Activated T-helper 9 cell treated with anti-CD3 and anti-CD28 coated beads, Interleukin-2, amount 50 U/mL, for 16 hours (primary cell): ENCODE data around the gene CPT1B.

ENCODE experiments used
- DNase-seq: peaks from one replicate; pipeline ENCODE4 v3.0.0-alpha.2; 2020; ENCODE audit warnings: low read depth

CPT1B gene

DNA sequence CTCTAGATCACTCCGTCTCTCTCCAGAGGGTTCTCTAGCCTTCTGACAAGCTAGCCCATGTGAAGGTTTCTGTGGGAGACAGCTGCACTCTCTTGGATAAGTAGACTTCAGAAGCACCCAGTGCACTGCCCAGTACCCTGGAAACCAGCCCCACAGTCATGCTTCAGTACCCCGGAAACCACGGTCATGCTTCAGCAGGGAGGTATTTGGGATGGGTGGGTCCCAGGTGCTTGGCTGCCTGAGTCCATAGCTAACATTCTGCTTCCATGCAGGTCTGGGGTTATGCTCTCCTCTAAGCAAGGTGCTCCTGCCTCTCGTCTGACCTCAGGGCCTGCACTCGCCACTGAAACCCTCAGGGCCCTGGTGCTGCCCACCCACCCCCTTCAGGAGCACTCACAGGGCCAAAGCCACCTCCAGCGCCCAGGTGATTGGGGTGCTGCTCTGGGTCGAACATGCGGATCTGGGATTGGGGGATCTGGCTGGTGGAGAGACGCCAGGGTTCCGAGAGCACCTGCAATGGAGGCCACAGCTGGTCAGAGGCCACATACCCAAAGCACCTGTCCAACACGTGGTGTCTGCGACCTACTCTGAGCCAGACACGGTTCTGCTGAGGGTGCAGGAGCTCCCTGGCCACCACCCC is 8.2 kb downstream of the CPT1B start:
- no peak for DNase-seq

DNA sequence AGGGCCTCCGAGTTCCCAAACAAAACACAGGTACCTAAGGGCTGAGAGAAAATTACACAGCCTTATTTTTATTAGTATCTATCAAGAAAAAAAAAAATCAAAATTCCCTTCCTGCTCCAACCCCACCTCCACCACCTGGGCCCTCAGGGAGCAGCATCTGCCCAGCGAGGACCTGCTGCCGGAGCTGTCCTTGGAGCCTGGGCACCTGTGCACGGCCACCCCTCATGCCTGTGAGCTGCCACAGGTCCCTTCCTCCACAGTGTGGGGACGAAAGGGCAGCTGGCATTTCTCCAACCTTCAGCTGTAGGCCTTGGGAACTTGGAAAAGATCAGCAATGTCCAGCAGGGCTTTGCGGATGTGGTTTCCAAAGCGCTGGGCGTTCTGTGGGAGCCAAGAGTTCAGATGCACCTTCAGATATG is 9.2 kb downstream of the CPT1B start:
- no peak for DNase-seq

DNA sequence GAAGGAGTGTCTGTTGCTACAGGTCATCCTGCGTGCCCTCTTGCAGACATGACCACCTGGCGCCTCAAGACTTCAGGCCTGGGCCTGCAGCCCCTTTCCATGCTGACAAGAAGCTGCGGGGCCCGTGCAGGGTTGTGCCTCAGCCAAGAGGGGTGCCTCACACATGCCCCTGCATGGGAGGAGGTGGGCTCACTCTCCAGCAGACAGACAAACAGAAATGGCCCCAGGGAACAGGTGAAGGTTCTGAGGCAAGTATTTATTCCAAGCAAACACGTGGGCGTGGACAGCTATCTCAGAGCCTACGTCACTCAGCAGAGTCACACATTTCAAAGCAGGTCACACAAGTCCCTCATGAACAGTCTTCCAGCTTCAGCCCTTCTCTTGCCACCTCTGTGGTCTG is 9.6 kb downstream of the CPT1B start:
- no peak for DNase-seq

DNA sequence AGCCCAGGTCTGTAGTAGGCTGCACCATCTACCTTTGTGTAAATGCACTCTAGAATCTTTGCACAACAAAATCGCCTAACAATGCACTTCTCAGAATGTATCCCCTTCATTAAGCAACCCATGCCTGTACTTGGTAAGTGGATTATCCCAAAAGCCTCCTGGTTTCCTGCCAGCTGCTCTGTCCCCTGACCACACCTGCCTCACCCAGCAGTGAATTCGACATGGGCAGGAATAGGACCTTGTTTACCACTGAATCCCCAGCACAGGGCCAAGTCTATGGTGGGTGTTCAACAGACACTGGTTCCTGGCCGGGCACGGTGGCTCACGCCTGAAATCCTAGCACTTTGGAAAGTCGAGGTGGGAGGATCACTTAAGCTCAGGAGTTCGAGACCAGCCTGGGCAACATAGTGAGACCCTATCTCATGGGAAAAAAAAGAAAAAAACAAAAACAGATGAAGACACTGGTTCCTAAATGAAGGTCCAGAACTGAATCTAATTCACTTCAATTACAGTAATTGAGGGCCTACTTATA is 10.4 kb downstream of the CPT1B start:
- DNase-seq = no peak

DNA sequence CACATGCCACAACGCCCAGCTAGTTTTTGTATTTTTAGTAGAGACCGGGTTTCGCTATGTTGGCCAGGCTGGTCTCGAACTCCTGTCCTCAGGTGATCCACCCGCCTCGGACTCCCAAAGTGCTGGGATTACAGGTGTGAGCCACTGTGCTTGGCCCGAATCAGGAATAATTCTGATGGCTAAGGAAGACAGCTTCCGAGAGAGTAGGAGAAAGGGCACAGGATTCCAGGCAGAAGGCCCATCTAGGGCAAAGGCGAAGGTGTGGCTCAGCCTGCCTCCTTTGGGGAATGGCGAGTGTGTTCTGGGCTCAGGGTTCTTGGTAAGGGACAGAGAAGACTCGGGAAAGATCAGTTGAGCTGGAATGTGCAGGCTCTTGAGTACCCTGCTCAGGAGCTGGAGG is 13.9 kb downstream of the CPT1B start:
- no peak for DNase-seq

DNA sequence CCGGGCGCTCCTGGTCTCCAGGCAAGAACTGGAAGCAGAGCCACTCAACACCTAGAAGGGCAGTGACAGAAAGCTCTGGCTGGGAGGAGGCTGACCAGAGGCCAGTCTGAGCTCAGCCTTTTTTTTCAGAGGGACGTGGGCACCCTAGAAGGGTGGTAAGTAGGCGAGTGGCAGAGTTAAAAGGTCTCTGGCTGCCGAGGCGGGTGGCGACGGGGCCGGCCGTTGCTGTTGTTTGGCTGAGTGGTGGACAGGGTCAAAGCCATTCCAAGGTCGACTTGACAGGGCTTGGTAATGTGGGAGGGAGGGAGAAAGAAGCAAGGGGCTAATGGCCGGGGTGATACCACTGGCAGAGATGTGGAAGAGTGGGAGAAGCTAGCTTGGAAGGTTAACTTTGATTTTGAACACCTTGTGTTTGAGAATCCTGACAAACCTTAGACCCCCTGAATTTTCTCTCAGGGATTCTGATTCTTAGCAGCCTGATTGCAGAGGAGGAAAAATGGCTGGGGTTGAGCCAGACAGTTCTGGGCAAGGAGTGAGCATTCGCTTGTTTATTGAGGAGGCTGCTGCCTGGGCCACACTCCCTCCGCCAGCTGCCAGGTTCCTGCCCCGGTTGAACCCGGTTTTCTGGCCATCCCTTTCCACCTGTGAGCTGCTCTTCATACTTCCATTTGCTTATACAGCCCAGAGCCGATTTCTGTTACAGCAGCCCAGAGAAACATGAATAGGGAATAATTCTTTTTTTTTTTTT is 14.6 kb downstream of the CPT1B start:
- no peak for DNase-seq

DNA sequence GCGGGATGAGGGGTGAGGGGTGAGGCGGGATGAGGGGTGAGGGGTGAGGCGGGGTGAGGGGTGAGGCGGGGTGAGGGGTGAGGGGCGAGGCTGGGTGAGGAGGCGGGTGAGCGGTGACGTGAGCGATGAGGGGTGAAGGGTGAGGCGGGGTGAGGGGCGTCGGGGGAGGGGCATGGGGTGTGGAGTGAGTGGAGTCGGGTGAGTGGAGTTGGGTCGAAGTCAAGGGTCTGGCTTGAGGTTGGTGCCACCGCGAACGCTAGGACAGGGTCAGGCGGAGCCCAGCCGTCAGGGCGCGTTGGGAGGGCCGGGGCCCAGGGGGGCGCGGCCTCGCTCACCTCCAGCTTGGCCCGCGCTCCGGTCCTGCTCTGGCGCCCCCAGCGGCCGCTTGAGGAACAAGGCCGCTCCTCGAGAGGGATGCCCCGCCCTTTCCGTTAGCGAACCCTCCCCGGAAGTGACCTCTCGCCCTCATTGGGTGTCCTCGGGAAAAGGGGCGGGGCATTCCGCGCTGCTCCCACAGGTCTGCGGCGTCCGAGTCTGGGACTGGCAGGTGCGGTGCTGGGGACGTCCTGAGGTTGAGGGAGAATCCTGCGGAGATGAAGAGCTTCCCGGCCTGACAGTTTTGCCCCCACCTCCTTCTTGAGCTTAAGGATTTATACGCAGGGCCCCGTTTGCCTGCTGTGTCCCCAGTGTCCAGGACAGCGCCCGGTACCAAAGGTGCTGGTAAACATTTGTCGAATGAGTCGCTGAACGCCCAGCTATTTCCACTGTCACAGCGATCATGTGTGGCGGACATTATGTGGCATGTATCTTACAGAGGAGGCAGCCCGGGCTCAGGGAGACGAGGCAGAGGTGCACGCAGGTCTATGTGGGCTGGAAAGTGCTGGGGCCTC is 15.5 kb downstream of the CPT1B start, which contains the start of gene SYCE3:
TSS of gene SYCE3 (minus strand) at position 397 of the 890 bp plus-strand sequence. CDS start 6,514 bp downstream, outside the sequence.
- DNase-seq = peak; percentile 95

DNA sequence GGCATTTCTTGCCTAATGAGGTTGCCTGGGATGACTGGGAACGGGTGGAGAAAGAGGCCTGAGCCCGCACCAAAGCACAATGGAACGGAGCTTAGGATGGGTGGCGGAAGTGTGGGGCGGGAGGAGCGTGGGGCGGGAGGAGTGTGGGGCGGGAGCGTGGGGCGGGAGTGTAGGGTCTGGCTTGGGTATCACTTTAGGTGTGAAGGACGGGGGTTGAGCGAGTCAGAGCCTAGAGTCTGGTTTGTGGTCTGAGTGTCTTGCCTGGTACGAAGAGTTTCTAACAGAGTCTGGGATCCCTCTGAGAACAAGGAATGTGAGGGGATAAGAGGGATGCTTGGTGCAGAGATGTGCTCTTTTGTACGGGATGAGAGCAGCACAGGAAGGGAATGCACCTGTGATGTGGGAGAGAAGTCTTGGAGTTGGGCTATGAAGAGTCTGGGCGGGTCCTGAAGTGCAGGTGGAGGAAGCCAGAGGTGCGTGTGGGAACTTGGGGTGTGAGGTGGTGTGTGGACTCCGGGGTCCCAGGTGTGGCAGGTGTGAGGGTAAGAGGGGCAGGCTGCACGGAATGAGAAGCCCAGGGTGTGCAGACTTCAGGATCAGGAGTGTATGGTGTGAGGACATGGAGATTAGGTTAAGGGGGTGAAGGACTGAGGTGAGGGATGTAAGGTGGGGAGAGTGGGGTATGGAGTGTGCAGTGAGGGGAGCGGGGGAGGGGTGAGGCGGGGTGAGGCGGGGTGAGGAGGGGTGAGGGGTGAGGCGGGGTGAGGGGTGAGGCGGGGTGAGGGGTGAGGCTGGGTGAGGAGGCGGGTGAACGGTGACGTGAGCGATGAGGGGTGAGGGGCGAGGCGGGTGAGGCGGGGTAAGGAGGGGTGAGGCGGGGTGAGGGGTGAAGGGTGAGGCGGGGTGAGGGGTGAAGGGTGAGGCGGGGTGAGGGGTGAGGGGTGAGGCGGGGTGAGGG is 16.5 kb downstream of the CPT1B start:
- DNase-seq = no peak

DNA sequence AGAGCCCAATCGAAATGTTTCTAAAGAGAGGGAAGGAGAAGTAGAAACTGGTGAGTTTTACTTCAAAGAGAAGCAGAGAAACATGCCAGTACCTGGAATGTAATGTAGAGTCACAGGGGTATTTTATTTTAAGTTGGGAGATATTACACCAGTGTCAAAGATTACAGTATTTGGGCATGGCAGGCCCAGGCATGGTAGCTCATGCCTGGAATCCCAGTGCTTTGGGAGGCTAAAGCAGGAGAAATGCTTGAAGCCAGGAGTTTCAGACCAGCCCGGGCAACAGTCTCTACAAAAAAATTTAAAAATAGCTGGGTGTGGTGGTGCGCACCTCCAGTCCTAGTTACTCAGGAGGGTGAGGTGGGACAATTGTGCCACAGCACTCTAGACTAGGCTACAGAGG is 18.2 kb downstream of the CPT1B start:
- no peak for DNase-seq

DNA sequence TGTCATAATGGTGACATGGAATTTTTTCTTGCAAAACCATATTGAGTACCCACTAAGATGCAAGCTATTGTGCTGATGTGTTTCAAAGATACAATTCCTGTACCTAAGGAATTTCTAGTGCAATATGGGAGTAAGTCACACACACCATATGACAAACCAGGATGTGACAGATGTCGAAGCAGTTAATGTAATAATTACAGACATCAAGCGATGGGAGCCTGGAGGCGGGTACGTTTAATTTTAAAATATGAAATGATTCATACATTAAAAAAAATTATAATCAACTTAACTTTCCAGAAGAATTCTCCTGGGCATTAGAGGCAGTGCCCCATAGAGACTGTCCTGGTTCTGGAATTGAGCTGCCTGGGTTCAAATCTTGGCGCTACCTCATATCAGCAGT is 21.5 kb downstream of the CPT1B start:
- DNase-seq = no peak

DNA sequence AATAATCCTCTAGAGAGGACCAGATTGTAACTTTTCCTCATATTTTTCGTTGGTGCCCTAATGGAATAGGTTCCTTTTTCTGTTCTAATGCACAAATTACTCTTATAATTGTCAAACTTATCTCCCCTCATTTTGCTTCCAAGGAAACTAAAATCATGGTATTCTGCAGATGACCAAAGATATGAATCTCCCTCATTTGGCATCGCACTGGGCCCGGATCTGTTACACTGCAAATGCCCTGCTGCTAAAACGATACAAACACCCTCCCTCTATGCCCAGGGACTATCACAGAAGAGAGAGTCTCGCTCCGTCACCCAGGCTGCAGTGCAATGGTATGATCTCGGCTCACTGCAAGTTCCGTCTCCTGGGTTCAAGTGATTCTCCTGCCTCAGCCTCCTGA is 24.9 kb downstream of the CPT1B start:
- DNase-seq = no peak

DNA sequence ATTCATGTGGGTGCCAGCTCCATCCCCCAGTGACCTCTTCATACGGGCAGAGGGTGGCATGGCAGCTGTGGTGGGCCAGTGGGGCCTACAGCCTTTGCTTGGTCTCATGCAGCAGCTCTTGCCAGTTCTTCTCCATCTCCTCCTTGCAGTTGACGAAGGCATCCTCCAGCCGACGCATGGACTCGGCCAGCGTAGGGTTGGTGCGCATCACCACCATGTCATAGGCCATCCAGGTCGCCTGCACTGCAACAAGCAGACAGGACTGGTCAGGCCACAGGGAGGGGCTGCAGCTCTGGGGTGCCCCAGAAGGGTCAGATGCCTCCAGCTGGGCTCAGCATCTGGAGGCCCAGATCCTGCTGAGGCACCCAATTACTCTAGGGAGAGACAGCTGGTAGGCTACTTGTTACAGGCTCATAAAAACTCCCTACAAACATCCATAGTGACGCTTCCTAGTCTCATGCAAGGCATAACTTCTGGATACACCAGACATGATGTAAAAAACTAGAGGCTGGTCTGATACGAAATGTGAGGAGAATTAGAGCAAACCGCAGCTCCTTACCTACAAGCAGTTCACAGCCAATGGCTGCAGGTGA is 27.0 kb downstream of the CPT1B start:
- DNase-seq = no peak

DNA sequence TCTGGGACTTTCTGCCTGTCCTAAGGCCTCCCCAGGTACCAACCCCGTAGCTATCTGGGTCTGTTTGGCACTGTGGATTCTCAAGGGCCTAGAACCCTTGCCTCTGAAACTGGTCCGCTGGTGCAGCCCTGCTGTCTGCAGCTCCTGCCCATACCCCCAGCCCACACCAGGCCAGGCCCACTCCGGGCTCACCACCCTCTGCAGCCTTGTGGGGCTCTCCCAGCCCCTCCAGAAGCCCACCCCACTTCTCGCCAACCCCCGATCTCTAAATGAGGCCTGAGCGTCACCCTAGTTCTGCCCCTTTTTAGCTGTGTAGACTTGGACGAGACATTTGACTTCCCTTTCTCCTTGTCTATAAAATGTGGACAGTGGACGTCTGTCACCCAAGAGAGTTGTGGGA is 27.8 kb downstream of the CPT1B start:
- DNase-seq = no peak

DNA sequence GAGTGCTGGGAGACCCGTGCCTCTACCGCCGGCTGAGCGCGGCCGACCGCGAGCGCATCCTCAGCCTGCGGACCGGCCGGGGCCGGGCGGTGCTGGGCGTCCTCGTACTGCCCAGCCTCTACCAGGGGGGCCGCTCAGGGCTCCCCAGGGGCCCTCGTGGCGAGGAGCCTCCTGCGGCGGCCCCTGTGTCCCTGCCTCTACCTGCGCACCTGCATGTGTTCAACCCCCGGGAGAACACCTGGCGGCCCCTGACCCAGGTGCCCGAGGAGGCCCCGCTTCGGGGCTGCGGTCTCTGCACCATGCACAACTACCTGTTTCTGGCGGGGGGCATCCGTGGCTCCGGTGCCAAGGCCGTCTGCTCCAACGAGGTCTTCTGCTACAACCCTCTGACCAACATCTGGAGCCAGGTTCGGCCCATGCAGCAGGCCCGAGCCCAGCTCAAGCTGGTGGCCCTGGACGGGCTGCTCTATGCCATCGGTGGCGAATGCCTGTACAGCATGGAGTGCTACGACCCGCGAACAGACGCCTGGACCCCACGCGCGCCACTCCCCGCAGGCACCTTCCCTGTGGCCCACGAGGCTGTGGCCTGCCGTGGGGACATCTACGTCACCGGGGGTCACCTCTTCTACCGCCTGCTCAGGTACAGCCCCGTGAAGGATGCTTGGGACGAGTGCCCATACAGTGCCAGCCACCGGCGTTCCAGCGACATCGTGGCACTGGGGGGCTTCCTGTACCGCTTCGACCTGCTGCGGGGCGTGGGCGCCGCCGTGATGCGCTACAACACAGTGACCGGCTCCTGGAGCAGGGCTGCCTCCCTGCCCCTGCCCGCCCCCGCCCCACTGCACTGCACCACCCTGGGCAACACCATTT is 29.1 kb downstream of the CPT1B start:
- DNase-seq = no peak

DNA sequence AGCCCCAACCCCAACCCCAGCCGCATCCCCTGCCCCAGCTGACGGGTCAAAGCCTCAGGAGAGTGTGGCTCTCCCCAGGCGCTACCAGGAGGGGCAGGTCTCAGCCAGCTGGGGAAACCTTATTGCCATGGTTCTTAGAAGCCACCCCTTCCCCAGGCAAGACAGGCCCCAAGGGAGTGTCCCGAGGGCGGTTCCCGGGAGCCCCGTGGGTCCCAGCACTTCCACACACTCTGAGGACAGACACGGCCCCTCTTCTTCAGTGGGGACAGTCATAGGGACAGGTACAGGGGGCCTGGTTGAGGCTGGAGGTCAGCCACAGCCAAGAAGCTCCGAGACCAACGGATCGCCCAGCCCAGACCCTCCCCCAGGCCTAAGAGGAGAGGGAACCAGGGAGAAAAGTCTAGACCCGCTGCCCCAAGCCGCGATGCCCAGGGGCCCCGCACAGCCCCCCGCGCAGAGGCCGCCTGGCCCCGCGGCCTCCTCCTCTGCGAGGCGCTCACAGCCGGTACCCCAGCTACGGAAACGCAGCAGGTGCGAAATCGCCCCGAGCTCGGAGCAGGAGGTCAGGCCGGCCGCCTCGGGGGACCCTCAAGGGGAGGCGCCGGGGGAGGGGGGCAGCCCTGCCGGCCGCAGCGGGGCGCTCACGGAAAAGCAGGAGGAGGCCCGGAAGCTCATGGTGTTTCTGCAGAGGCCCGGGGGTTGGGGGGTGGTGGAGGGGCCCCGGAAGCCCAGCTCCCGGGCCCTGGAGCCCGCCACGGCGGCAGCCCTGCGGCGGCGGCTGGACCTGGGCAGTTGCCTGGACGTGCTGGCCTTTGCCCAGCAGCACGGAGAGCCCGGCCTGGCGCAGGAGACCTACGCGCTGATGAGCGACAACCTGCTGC is 29.9 kb downstream of the CPT1B start:
- peak; percentile 46 for DNase-seq

DNA sequence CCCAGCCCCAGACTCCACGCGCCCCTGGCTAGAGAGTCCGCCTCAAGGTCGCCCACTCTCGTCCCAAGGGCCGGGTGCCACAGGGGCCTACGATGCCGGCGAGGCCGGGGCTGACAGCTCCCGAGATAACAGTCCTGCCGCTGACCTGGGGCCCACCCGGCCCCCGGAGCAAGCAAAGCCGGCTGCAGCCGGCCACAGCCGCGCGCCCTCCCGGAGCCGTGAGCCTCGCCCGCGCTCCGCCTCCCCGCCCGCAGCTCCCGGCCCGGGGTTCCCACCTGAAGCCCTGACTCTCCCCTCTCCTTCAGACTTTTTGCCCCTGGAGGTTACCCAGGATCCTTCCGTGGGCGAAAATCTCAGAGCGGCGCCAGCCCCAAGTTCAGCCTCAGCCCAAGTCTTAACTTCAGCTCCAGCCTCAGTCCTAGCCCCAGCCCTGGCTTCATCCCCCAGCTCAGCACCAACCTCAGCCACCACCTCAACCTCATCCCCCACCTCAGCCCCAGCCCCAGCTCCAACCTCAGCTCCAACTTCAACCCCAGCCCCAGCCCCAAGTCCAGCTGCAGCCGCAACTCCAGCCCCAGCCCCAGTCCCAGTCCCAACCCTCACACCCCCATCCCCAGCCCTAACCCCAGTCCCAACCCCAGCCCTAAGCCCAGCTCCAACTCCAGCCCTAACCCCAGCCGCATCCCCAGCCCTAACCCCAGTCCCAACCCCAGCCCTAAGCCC is 30.8 kb downstream of the CPT1B start:
- no peak for DNase-seq

DNA sequence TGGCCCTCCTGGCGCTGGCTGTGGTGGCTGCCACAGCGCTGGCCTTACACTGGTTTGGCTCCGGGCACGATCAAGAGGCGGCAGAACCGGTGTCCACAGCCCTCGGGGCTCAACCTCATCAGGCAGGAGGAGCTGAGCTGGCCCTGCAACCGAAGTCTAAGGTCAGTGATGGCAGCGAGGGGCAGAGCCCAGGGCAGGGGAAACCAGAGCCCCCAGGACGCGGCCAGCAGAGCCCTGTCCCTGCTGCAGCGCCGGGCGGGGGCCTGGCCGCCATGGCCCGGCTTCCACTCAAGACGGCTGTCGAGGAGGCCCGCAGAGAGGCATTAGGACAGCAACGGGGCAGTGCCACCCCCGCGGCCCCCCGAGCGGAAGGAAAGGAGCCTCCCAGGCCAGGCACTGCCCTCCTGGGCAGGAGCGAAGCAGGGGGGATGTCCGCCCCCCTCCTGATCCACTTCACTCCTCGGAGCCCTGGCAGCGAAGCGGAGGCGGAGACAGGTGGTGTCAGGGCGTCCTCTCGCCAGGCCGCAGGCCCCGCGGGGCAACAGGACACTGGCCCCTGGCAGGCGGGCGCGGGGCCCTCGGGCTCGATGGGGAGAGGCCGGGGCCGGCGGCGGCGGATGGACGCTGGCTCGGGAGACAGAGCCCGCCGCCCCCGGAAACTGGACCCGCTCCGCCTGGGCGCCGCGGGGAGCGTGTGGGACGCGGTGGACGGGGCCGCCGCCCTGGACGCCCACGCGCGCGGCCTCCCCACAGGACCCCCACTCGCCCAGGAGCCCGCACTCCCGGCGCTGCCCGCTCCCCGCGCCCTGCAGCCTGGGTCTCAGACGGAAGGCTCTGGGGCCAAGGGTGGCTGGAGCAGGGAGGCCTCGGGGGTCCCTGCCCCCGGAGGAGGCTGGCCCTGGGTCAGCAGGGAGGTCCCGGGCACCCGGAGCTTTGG is 31.6 kb downstream of the CPT1B start:
- DNase-seq = no peak
